GM21786 (cell line): ENCODE results near the gene RNU6-9.
"Not testable (repeated sequence)": the region's sequence is repeated elsewhere in the genome, so short reads cannot be mapped to it uniquely, and the experiment has no call there.

Experiments
- ATAC-seq: cut with Tn5 transposase; IDR thresholded peaks from one replicate; pipeline ENCODE4 v1.9.1; 2021; ENCODE audit not compliant: unreplicated experiment

RNU6-9 gene

GRCh38 chr19:892894-893689 lies at the start of gene RNU6-9, which contains the start of gene MED16:
Gene RNU6-9 (plus strand): TSS chr19:893484.
Gene MED16 (minus strand): TSS chr19:893187. CDS start chr19:891131, 2,056 bp downstream.
- peak; percentile 61 for ATAC-seq

DNA sequence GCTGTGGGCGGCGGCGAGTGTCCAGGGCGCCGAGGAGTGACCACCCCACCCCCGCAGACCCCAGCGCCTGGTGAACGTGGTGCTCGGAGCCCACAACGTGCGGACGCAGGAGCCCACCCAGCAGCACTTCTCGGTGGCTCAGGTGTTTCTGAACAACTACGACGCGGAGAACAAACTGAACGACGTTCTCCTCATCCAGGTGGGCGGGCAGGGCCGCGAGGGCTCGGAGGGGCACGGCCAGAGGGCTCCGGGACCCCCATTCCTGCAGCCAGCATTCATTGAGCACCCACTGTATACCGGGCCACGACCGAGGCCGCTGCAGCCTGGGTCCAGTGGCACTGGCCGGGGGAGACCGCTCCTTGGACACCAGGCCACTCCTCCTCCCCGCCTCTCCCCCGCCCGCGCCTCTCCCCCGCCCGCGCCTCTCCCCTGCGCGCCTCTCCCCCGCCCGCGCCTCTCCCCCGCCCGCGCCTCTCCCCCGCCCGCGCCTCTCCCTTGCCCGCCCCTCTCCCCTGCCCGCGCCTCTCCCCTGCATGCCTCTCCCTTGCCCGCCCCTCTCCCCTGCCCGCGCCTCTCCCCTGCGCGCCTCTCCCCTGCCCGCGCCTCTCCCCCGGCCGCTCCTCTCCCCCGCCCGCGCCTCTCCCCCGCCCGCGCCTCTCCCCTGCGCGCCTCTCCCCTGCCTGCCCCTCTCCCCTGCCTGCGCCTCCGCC lies 49.3 kb upstream of the RNU6-9 start:
- ATAC-seq, result no peak

GRCh38 chr19:844546-844971 lies 48.7 kb upstream of the RNU6-9 start:
- ATAC-seq, result no peak

GRCh38 chr19:845707-846521 lies 47.4 kb upstream of the RNU6-9 start:
- no peak for ATAC-seq

GRCh38 chr19:848386-848921 lies 44.8 kb upstream of the RNU6-9 start:
- no peak for ATAC-seq

GRCh38 chr19:849195-849594 lies 44.1 kb upstream of the RNU6-9 start:
- ATAC-seq, result not testable (repeated sequence)

- no peak for ATAC-seq
These were observed 42.9 kb upstream of the RNU6-9 start for GRCh38 chr19:850221-850978.

GRCh38 chr19:850979-851335 lies 42.3 kb upstream of the RNU6-9 start:
- ATAC-seq, result no peak

- no peak for ATAC-seq
These were observed 40.9 kb upstream of the RNU6-9 start, which contains the start of gene ELANE for GRCh38 chr19:852136-853013. Gene ELANE (plus strand): TSS chr19:852303. CDS start chr19:852329, 26 bp downstream.

DNA sequence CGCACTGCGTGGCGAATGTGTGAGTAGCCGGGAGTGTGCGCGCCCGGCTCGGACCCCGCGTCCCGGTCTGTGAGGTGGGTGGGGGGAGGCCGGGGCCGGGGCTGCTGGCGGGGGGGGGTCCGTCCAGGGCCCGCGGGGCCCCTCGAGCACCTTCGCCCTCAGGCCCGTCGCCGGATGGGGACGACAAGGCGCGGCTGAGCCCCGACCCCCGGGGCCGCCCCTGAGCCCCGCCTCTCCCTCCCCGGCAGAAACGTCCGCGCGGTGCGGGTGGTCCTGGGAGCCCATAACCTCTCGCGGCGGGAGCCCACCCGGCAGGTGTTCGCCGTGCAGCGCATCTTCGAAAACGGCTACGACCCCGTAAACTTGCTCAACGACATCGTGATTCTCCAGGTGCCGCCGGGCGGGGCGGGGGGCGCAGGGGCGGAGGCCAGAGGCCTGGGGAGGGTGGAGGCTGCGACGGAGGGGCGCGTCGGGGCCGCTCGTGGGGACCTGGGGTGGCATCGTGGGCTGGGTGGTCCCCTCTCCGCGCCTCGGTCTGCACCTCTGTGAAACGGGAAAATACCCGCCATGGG lies 40.2 kb upstream of the RNU6-9 start:
- ATAC-seq, result no peak

- ATAC-seq, result not testable (repeated sequence)
These were observed 39.6 kb upstream of the RNU6-9 start for GRCh38 chr19:853614-854220.

DNA sequence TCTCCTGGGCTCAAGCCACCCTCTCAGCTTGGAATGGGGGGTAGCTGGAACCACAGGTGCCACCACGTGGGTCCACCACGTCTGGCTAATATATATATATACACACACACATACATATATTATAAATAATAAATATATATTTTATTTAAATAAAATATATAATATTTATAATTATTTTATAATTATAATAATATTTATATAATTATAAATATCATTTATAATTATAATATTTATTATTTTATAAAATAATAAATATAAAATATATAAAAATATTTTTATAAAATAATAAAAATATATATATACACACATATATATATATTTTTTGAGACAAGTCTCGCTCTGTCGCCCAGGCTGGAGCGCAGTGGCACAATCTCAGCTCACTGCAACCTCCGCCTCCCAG lies 38.7 kb upstream of the RNU6-9 start:
- no peak for ATAC-seq

- ATAC-seq, result no peak
These were observed 38.1 kb upstream of the RNU6-9 start for GRCh38 chr19:855142-855541.

GRCh38 chr19:855566-856120 lies 37.6 kb upstream of the RNU6-9 start:
- ATAC-seq, result no peak

- ATAC-seq, result no peak
These were observed 35.0 kb upstream of the RNU6-9 start for GRCh38 chr19:858284-858683.

- no peak for ATAC-seq
These were observed 34.1 kb upstream of the RNU6-9 start, which contains the start of gene CFD for GRCh38 chr19:858868-859843. Gene CFD (plus strand): TSS chr19:859664. CDS start chr19:859690, 26 bp downstream.

DNA sequence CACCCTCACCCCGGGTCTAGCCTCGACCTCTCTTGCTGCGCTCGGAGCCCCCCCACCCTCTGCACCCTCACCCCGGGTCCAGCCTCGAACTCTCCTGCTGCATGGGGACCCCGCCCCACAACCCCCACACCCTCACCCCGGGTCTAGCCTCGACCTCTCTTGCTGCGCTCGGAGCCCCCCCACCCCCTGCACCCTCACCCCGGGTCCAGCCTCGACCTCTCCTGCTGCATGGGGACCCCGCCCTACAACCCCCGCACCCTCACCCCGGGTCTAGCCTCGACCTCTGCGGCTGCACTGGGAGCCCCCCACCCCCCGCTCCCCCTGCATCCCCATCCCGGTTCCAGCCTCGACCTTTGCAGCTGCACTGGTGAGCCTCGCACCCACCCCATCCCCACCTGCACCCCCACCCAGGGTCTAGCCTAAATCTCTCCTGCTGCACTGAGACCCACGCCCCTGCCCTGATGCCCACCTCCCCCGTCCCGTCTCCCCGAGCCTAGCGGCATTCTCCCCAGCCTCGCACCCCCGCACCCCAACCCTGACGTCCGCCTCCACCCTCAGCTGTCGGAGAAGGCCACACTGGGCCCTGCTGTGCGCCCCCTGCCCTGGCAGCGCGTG lies 32.0 kb upstream of the RNU6-9 start:
- no peak for ATAC-seq
